Body of pancreas (tissue), 4 donors: ENCODE results near the gene DMAC2L.

Experiments used
- CTCF ChIP-seq, 7 experiments: fragments of 450-650 bp in 4 of 7; fragments of 200-600 bp in 3 of 7; sonication (generic) in 3 of 7; IDR thresholded peaks; one replicate each; pipeline ENCODE4 v1.5.1; 2016 to 2019; ENCODE audit warnings: antibody characterized with exemption in 7 of 7
- POLR2A ChIP-seq, 3 donors: fragments of 450-650 bp; IDR thresholded peaks; one replicate each; pipeline ENCODE4 v1.6.1; 2016; ENCODE audit warnings: antibody characterized with exemption in 3 of 3, mild to moderate bottlenecking in 2 of 3

GRCh38 chr14:50363714-50364111, 51.6 kb downstream of the DMAC2L start:
- no peak for TF ChIP-seq CTCF (IDR thresholded peaks at IDR 0.05)
- TF ChIP-seq POLR2A (IDR thresholded peaks at IDR 0.05), result no peak
